Measurements from ENCODE around the gene CNGA2. TPM values are rescaled to one million over a fixed set of nuclear protein-coding genes. Genes with fewer than 3 reads are reported as not detected.

CNGA2 gene
- total RNA-seq, 4 donors from 2014 or later = not detected

DNA sequence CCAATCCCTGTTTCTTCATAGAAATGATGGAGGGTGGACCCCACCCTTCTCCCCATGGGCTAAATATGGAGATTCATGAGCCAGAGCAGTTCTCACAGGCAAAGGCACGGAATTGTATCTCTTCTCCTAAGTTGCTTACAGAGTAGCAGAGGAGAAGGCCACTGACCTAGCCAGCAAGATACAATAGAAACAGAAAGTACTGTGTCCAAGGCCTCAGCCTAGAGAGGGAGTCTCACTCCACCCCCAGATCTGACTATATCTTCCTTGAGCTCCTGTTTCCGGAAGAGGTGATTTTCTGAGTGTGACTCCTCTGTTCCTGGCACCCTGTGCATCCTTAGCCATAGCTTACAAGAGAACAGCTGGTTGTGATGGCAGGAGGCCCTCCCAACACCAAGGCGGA is 18.8 kb upstream of the CNGA2 start, which contains the start of gene FATE1:
TSS of gene FATE1 (plus strand) at position 284 of the 400 bp plus-strand sequence. CDS start at position 369, 85 bp downstream.
- ATAC-seq = no peak
- Histone ChIP-seq H3K9me3 (no peaks in the 10 kb centered on the region), H3K4me1 (no peaks in the 10 kb centered on the region), H3K36me3 (no peaks in the 10 kb centered on the region), H3K27ac (no peak within 1 kb of the TSS), H3K27me3 (no peaks in the 10 kb centered on the region), H3K4me3 (no peak within 1 kb of the TSS)
- TF ChIP-seq, protein P1, sequence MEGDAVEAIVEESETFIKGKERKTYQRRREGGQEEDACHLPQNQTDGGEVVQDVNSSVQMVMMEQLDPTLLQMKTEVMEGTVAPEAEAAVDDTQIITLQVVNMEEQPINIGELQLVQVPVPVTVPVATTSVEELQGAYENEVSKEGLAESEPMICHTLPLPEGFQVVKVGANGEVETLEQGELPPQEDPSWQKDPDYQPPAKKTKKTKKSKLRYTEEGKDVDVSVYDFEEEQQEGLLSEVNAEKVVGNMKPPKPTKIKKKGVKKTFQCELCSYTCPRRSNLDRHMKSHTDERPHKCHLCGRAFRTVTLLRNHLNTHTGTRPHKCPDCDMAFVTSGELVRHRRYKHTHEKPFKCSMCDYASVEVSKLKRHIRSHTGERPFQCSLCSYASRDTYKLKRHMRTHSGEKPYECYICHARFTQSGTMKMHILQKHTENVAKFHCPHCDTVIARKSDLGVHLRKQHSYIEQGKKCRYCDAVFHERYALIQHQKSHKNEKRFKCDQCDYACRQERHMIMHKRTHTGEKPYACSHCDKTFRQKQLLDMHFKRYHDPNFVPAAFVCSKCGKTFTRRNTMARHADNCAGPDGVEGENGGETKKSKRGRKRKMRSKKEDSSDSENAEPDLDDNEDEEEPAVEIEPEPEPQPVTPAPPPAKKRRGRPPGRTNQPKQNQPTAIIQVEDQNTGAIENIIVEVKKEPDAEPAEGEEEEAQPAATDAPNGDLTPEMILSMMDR (IDR thresholded peaks at IDR 0.05) = no peak
- TF ChIP-seq POLR2A (IDR thresholded peaks at IDR 0.05) = no peak
- TF ChIP-seq EP300 (IDR thresholded peaks at IDR 0.05) = no peak
- no peak for TF ChIP-seq POLR2AphosphoS5 (IDR thresholded peaks at IDR 0.05)
- 100% methylated on average over 1 of the region's 3 CpGs; no CpG with 5 or more reads in 1 of the 2 donors for WGBS, 2 donors (ENCODE audit: low coverage in 1 of 2)

DNA sequence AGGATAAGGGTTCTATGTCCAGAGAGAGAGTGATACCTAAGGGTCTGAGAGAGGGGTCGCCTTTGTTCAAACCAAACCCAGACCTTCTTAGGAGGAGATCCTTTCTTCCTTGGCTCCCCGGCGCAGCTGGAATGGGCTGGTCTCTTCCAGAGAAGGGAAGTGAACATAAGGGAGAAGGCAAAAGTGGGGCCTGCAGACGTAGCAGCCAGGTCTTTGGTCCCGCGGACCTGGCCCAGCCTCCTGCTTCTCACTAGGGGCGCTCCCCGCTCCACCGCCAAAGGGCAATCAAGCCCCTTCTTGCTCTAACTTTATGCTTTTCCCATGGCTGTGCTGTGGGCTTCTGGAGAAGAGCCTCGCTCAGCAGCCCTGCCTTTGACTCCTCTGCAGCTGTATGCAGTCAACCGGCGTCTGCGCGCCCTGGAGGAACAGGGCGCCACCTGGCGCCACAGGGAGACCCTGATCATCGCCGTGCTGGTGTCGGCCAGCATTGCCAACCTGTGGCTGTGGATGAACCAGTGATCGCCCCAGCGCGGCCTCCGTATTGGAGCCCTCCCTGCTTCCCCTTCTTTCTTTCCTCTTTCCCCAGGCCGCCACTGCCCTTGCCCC is 12.2 kb upstream of the CNGA2 start:
- H3K4me3 ChIP-seq = no peak overlapping the region
- no peak for TF ChIP-seq POLR2AphosphoS5 (IDR thresholded peaks at IDR 0.05)
- TF ChIP-seq, protein P1 (IDR thresholded peaks at IDR 0.05) = peak in 2 of 4 experiments; percentile 14 to 49
- no CpG with 5 or more reads among the region's 24 CpGs for WGBS, 2 donors (ENCODE audit: low coverage in 1 of 2)
- no peaks in the 10 kb centered on the region for H3K27me3 ChIP-seq
- no peaks in the 10 kb centered on the region for H3K4me1 ChIP-seq
- no peaks in the 10 kb centered on the region for H3K36me3 ChIP-seq
- ATAC-seq = no peak
- no peaks in the 10 kb centered on the region for H3K9me3 ChIP-seq
- no peak overlapping the region for H3K27ac ChIP-seq

DNA sequence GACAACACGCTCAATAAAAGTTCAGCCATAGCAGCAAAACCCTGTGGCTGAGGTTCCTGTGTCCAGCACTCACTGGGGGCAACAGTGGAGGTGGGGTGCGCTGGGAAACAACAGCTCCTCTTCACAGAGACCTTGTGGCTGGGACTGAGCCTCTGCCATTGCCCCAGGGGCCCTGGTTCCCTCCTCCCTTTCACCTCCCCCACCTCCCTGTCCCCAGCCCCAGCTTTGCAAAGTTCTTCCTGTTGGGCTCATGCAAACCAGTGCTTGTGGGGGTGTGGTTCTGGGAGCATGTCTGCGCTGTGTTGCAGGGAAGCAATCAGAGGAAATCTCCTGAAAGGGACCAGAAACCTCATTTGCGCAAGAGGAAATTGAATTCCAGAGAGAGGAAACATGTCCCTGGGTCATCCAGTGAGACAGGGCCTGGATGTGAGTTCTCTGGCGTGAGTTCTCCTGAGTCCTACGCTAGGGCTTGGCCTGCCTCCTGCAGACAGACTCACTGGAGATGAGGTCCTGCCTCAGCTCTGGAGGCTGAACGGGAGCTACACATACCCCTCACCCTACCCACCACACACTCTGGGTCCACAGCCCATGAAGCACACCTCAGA is 11.3 kb upstream of the CNGA2 start:
- Histone ChIP-seq H3K27ac (no peak overlapping the region), H3K4me1 (no peaks in the 10 kb centered on the region), H3K36me3 (no peaks in the 10 kb centered on the region), H3K9me3 (no peaks in the 10 kb centered on the region), H3K27me3 (no peaks in the 10 kb centered on the region), H3K4me3 (no peak overlapping the region)
- no peak for TF ChIP-seq POLR2A (IDR thresholded peaks at IDR 0.05)
- TF ChIP-seq, protein P1 (IDR thresholded peaks at IDR 0.05) = no peak
- TF ChIP-seq POLR2AphosphoS5 (IDR thresholded peaks at IDR 0.05) = no peak
- TF ChIP-seq EP300 (IDR thresholded peaks at IDR 0.05) = no peak
- ATAC-seq = peak; percentile 22
- WGBS, 2 donors (ENCODE audit: low coverage in 1 of 2) = no CpG with 5 or more reads among the region's 7 CpGs

DNA sequence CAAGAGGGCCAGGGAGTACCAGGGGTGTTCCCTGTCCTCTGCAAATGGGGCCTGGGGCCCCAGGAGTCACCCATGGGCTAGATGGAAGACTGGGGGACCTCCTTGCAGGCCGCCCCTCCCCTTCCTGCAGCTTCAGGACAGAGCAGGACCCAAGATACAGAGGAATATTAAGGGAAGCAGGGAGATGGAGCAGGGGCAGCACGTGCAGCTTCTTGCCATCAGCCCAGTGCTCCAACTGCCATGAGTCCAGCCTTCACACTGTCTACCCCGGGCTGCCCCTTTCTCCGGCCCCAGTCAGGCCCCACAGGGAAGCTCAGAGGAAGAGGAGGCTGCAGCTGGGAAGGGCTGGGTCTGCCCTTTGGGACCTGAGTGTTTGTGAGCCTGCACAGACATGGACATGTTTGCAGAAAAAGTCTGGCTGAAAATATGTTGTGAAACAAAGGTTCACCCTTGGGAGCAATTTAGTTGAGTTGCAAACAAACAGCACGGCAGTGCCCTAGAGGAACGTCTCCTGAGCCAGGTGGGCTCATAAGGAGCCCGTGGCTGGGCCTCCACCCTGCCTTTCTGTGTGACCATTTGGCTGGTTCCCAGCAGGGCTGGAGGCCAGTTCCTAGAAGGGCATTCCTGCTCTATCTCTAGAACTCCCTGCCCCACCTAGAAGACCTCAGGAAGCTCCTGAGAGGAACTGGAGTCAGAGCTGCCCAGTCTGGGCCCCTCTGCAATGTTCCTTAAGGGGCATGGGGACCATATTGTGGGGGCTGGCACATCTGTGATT is 9.8 kb upstream of the CNGA2 start:
- ATAC-seq = no peak
- TF ChIP-seq, protein P1 (IDR thresholded peaks at IDR 0.05) = no peak
- TF ChIP-seq EP300 (IDR thresholded peaks at IDR 0.05) (no peak), POLR2A (IDR thresholded peaks at IDR 0.05) (no peak), POLR2AphosphoS5 (IDR thresholded peaks at IDR 0.05) (no peak)
- WGBS, 2 donors (ENCODE audit: low coverage in 1 of 2) = 40% methylated on average over 1 of the region's 7 CpGs; no CpG with 5 or more reads in 1 of the 2 donors
- Histone ChIP-seq H3K36me3 (no peaks in the 10 kb centered on the region), H3K9me3 (no peaks in the 10 kb centered on the region), H3K27ac (no peak overlapping the region), H3K4me1 (no peaks in the 10 kb centered on the region), H3K27me3 (no peaks in the 10 kb centered on the region), H3K4me3 (no peak overlapping the region)

Data from gastroesophageal sphincter (tissue), 4 donors.